Measurements from ENCODE around the gene SPC24.

DNA sequence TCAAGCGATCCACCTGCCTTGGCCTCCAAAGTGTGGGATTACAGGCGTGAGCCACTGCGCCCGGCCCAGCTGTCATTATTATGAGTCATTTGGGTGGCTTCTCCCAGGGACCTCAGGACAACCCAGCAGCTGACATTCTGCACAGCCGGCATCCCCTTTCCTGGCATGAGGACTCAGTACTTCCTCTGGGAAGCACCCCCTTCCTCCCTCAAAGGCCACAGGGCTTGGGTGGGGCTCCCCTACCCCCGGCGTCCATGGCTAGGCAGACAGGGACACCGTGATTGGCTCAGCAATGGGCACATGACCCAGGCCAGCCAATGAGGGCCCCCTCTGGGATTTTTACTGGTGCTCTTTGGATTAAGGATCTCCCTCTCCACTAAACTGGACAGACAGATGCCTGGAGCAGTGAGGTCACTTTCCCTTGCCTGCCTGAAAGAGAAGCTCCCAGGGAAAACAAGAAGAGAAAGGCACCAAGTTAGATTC is 35.7 kb upstream of the SPC24 start:
- no peak for TF ChIP-seq ZFP3 (CRISPR knock-in tag; IDR thresholded peaks at IDR 0.05)
- TF ChIP-seq PPARA (CRISPR knock-in tag; IDR thresholded peaks at IDR 0.05; ENCODE audit: borderline replicate concordance): no peak
- TF ChIP-seq RARB (CRISPR knock-in tag; IDR thresholded peaks at IDR 0.05): no peak
- TF ChIP-seq, protein P1, sequence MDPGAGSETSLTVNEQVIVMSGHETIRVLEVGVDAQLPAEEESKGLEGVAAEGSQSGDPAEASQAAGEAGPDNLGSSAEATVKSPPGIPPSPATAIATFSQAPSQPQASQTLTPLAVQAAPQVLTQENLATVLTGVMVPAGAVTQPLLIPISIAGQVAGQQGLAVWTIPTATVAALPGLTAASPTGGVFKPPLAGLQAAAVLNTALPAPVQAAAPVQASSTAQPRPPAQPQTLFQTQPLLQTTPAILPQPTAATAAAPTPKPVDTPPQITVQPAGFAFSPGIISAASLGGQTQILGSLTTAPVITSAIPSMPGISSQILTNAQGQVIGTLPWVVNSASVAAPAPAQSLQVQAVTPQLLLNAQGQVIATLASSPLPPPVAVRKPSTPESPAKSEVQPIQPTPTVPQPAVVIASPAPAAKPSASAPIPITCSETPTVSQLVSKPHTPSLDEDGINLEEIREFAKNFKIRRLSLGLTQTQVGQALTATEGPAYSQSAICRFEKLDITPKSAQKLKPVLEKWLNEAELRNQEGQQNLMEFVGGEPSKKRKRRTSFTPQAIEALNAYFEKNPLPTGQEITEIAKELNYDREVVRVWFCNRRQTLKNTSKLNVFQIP (CRISPR knock-in tag; IDR thresholded peaks at IDR 0.05; ENCODE audit: borderline replicate concordance, low read depth): no peak
- TF ChIP-seq ZNF565 (CRISPR knock-in tag; conservative IDR thresholded peaks at IDR 0.05; ENCODE audit: low read depth): no peak
- TF ChIP-seq ESRRG (CRISPR knock-in tag; IDR thresholded peaks at IDR 0.05): no peak
- TF ChIP-seq, protein P2, sequence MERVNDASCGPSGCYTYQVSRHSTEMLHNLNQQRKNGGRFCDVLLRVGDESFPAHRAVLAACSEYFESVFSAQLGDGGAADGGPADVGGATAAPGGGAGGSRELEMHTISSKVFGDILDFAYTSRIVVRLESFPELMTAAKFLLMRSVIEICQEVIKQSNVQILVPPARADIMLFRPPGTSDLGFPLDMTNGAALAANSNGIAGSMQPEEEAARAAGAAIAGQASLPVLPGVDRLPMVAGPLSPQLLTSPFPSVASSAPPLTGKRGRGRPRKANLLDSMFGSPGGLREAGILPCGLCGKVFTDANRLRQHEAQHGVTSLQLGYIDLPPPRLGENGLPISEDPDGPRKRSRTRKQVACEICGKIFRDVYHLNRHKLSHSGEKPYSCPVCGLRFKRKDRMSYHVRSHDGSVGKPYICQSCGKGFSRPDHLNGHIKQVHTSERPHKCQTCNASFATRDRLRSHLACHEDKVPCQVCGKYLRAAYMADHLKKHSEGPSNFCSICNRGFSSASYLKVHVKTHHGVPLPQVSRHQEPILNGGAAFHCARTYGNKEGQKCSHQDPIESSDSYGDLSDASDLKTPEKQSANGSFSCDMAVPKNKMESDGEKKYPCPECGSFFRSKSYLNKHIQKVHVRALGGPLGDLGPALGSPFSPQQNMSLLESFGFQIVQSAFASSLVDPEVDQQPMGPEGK (CRISPR knock-in tag; IDR thresholded peaks at IDR 0.05; ENCODE audit: borderline replicate concordance): no peak

Measured in SK-N-SH treated with all-trans-retinoic acid at 6 μM for 48 hours (cell line).